Esophagus muscularis mucosa (tissue), 4 donors: Measurements from ENCODE around the gene CYBRD1. TPM values are rescaled to one million over a fixed set of nuclear protein-coding genes. Genes with fewer than 3 reads are reported as not detected.

Source experiments
- DNase-seq: peaks from one replicate; pipeline ENCODE4 v3.0.0-alpha.2; 2017; ENCODE audit errors: extremely low spot score
- H3K27ac ChIP-seq, 4 donors: fragments of 200-600 bp; sonication (generic); replicated peaks in 1 of 4; 1 replicate in 3 of 4; 2 replicates in 1 of 4; pipeline ENCODE4 v1.5.1; 2016 to 2019; ENCODE audit warnings: mild to moderate bottlenecking in 1 of 4
- H3K27me3 ChIP-seq, 4 donors: fragments of 200-600 bp; sonication (generic); one replicate each; pipeline versions ENCODE4 v1.5.1 to v1.6.0; 2016 to 2019
- H3K36me3 ChIP-seq, 4 donors: fragments of 200-600 bp; sonication (generic); one replicate each; pipeline ENCODE4 v1.5.1; 2016 to 2019
- H3K4me1 ChIP-seq, 4 donors: fragments of 200-600 bp; sonication (generic); one replicate each; pipeline ENCODE4 v1.5.1; 2016 to 2019
- H3K4me3 ChIP-seq, 4 donors: fragments of 200-600 bp; sonication (generic); 1 replicate in 2 of 4; 2 replicates in 2 of 4; pipeline ENCODE4 v1.5.1; 2016 to 2019; ENCODE audit warnings: mild to moderate bottlenecking in 4 of 4, moderate library complexity in 1 of 4
- H3K9me3 ChIP-seq, 4 donors: fragments of 200-600 bp; sonication (generic); 1 replicate in 3 of 4; 2 replicates in 1 of 4; pipeline ENCODE4 v1.5.1; 2016 to 2019
- CTCF ChIP-seq, 3 experiments: fragments of 200-600 bp in 2 of 3; fragments of 450-650 bp in 1 of 3; sonication (generic) in 2 of 3; IDR thresholded peaks; one replicate each; pipeline ENCODE4 v1.5.1; 2017 to 2019; ENCODE audit warnings: antibody characterized with exemption in 3 of 3, mild to moderate bottlenecking in 2 of 3, moderate library complexity in 1 of 3
- EP300 ChIP-seq: sonication (generic); formaldehyde crosslinking; IDR thresholded peaks from one replicate; pipeline ENCODE4 v1.6.1; 2017; ENCODE audit warnings: antibody characterized with exemption
- POLR2A ChIP-seq: fragments of 450-650 bp; IDR thresholded peaks from one replicate; pipeline ENCODE4 v1.6.1; 2017; ENCODE audit warnings: antibody characterized with exemption, moderate library complexity, mild to moderate bottlenecking, low read depth
- POLR2AphosphoS5 ChIP-seq, 2 donors: sonication (generic); formaldehyde crosslinking; IDR thresholded peaks; one replicate each; pipeline ENCODE4 v1.6.1; 2017; ENCODE audit warnings: antibody characterized with exemption in 2 of 2
- WGBS: methylation state at CpG from one replicate; pipeline ENCODE4 v1.1.5; 2018; 5-methylcytosine and 5-hydroxymethylcytosine counted together
- intact Hi-C: fragments of 100-400 bp; cut with DNase I; formaldehyde crosslinking; loops from one replicate; pipeline ENCODE4 v1.15.1; 2023
- total RNA-seq, 4 donors: library from RNA; depleted of rRNA; stranded (reverse); fragments of >200 nt; gene quantifications; one replicate each; pipeline versions ENCODE4 v1.1.0 to v1.2.1, GENCODE V29; 2016

Gene CYBRD1
- total RNA-seq, 4 donors from 2014 or later, result 133 to 281 (median 197) TPM

DNA sequence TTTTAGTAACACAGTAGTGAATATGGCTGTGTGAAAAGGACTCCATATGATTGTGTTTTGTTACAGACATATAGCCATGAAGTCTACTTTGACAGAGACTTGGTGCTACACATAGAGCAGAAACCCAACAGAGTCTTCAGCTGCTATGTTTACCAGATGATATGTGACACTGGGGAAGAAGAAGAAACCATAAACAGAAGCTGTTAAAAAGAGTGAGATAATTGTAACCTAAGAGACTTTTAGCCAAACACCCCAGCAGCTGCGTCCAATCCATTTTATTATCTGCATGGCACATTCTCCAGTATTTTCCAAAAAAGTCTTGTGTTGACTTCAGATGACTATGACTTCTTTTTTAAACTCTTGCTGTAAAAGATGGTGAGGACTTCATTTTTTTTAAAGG is 41.4 kb upstream of the CYBRD1 start:
- TF ChIP-seq CTCF (IDR thresholded peaks at IDR 0.05), result no peak
- TF ChIP-seq POLR2A, result no peak
- no peak for TF ChIP-seq POLR2AphosphoS5 (IDR thresholded peaks at IDR 0.05)
- no peak for TF ChIP-seq EP300
- 96% methylated on average over 1 of the region's 1 CpG for WGBS
- Histone ChIP-seq H3K27ac (no peak overlapping the region), H3K27me3 (no peaks in the 10 kb centered on the region), H3K4me1 (no peaks in the 10 kb centered on the region), H3K9me3 (no peaks in the 10 kb centered on the region), H3K36me3 (peaks cover 0 to 51% (median 16%) of the 10 kb centered on the region in 4 donors), H3K4me3 (no peak overlapping the region)
- intact Hi-C loops, result no loop called here
- DNase-seq, result no peak

GRCh38 chr2:171482308-171482707 is 40.0 kb upstream of the CYBRD1 start:
- no peaks in the 10 kb centered on the region for H3K4me1 ChIP-seq
- H3K36me3 ChIP-seq, result peaks cover 0 to 49% (median 15%) of the 10 kb centered on the region in 4 donors
- no peaks in the 10 kb centered on the region for H3K27me3 ChIP-seq
- no peak for DNase-seq
- no peak for TF ChIP-seq EP300
- no peak for TF ChIP-seq POLR2AphosphoS5 (IDR thresholded peaks at IDR 0.05)
- TF ChIP-seq CTCF (IDR thresholded peaks at IDR 0.05), result no peak
- H3K27ac ChIP-seq, result no peak overlapping the region
- intact Hi-C loops, result no loop called here
- H3K9me3 ChIP-seq, result no peaks in the 10 kb centered on the region
- no peak overlapping the region for H3K4me3 ChIP-seq

GRCh38 chr2:171482877-171483276 is 39.4 kb upstream of the CYBRD1 start:
- Histone ChIP-seq H3K36me3 (peaks cover 0 to 44% (median 15%) of the 10 kb centered on the region in 4 donors), H3K27ac (no peak overlapping the region)
- no peak for DNase-seq

GRCh38 chr2:171483793-171484192 is 38.5 kb upstream of the CYBRD1 start:
- peaks cover 0 to 39% (median 14%) of the 10 kb centered on the region in 4 donors for H3K36me3 ChIP-seq
- intact Hi-C loops, result no loop called here
- 76% methylated on average over 2 of the region's 2 CpGs for WGBS

More at GRCh38 chr2:171482877-171483276, 39.4 kb upstream of the CYBRD1 start:
- Histone ChIP-seq H3K9me3 (no peaks in the 10 kb centered on the region), H3K27me3 (no peaks in the 10 kb centered on the region), H3K4me3 (no peak overlapping the region), H3K4me1 (no peaks in the 10 kb centered on the region)
- WGBS, result 80% methylated on average over 3 of the region's 3 CpGs
- TF ChIP-seq POLR2A, result no peak
- no peak for TF ChIP-seq EP300
- no peak for TF ChIP-seq CTCF (IDR thresholded peaks at IDR 0.05)
- no peak for TF ChIP-seq POLR2AphosphoS5 (IDR thresholded peaks at IDR 0.05)
- intact Hi-C loops, result no loop called here

More at GRCh38 chr2:171483793-171484192, 38.5 kb upstream of the CYBRD1 start:
- Histone ChIP-seq H3K27ac (no peak overlapping the region), H3K9me3 (no peaks in the 10 kb centered on the region), H3K27me3 (no peaks in the 10 kb centered on the region), H3K4me3 (no peak overlapping the region), H3K4me1 (no peaks in the 10 kb centered on the region)
- no peak for DNase-seq
- no peak for TF ChIP-seq POLR2AphosphoS5 (IDR thresholded peaks at IDR 0.05)
- TF ChIP-seq POLR2A, result no peak
- no peak for TF ChIP-seq CTCF (IDR thresholded peaks at IDR 0.05)
- no peak for TF ChIP-seq EP300
